ELR (cell line): Measurements from ENCODE around the gene ZNF547.
"Not testable (repeated sequence)": the region's sequence is repeated elsewhere in the genome, so short reads cannot be mapped to it uniquely, and the experiment has no call there.

Experiments
- DNase-seq: peaks from one replicate; pipeline ENCODE4 v3.0.0-alpha.2; 2015; ENCODE audit warnings: low read depth

Gene ZNF547

GRCh38 chr19:57374647-57375046, 11.3 kb downstream of the ZNF547 start:
- not testable (repeated sequence) for DNase-seq

GRCh38 chr19:57376151-57376550, 12.8 kb downstream of the ZNF547 start:
- no peak for DNase-seq

- DNase-seq, result no peak
These were observed 14.3 kb downstream of the ZNF547 start for GRCh38 chr19:57377498-57378146.

- no peak for DNase-seq
These were observed 17.6 kb downstream of the ZNF547 start for GRCh38 chr19:57380923-57381322.

- no peak for DNase-seq
These were observed 19.6 kb downstream of the ZNF547 start for GRCh38 chr19:57382806-57383488.

- no peak for DNase-seq
These were observed 25.9 kb downstream of the ZNF547 start for GRCh38 chr19:57389194-57389729.

GRCh38 chr19:57389730-57390598, 26.6 kb downstream of the ZNF547 start, which contains the start of gene ZNF548:
Gene ZNF548 (plus strand): TSS chr19:57389854. CDS start chr19:57390100, 246 bp downstream.
- peak; percentile 98 for DNase-seq

GRCh38 chr19:57395710-57396109, 32.4 kb downstream of the ZNF547 start:
- no peak for DNase-seq

- no peak for DNase-seq
These were observed 35.5 kb downstream of the ZNF547 start for GRCh38 chr19:57398868-57399267.

- no peak for DNase-seq
These were observed 40.6 kb downstream of the ZNF547 start for GRCh38 chr19:57403737-57404563.

GRCh38 chr19:57406516-57407123, 43.3 kb downstream of the ZNF547 start:
- peak; percentile 68 for DNase-seq

- DNase-seq, result peak; percentile 95
These were observed 47.7 kb downstream of the ZNF547 start, which contains the start of gene ZNF17 for GRCh38 chr19:57410877-57411671. Gene ZNF17 (plus strand): TSS chr19:57411161. CDS start chr19:57413616, 2,455 bp downstream.

- no peak for DNase-seq
These were observed 56.1 kb downstream of the ZNF547 start for GRCh38 chr19:57419439-57419838.

GRCh38 chr19:57421037-57421436, 57.7 kb downstream of the ZNF547 start:
- DNase-seq, result no peak
